H1 (cell line): ENCODE results near the gene MYL6. TPM values are rescaled to one million over a fixed set of nuclear protein-coding genes. Genes with fewer than 3 reads are reported as not detected.

ENCODE experiments used
- CTCF ChIA-PET: fragments of 300-600 bp; sonication (Branson Sonifier 250); formaldehyde crosslinking; loops from one replicate; lab custom pipeline; 2021; ENCODE audit not compliant: partially characterized antibody; lab: Charles Lee
- POLR2A ChIA-PET: fragments of 300-600 bp; sonication (Branson Sonifier 250); formaldehyde crosslinking; loops from one replicate; lab custom pipeline; 2021; ENCODE audit warnings: inconsistent platforms; ENCODE audit not compliant: partially characterized antibody; lab: Charles Lee
- DNase-seq, 2 experiments: peaks; one replicate each; pipeline versions ENCODE4 v3.0.0 to v3.0.0-alpha.2; 2010 to 2022; ENCODE audit warnings: low spot score in 2 of 2, low read depth in 1 of 2, mixed read lengths in 1 of 2
- FAIRE-seq: peaks from 2 replicates; lab custom pipeline; 2011; peaks lifted over from hg19 to GRCh38; lab: Jason Lieb, UNC
- H2AFZ ChIP-seq: 2 replicates; pipeline ENCODE4 v1.8.1; 2012; ENCODE audit warnings: low read length, inconsistent platforms
- H2AK5ac ChIP-seq: 2 replicates; pipeline ENCODE4 v1.6.1; 2013; ENCODE audit warnings: low read depth, low read length
- H2BK120ac ChIP-seq: replicated peaks from 2 replicates; pipeline ENCODE3; 2013; ENCODE audit warnings: low read depth, low read length, inconsistent platforms
- H2BK12ac ChIP-seq: 2 replicates; pipeline ENCODE4 v1.6.1; 2013; ENCODE audit warnings: low read depth, low read length
- H2BK15ac ChIP-seq: 2 replicates; pipeline ENCODE4 v1.6.1; 2013; ENCODE audit warnings: low read length
- H2BK20ac ChIP-seq: 2 replicates; pipeline ENCODE4 v1.6.1; 2013; ENCODE audit warnings: low read length
- H2BK5ac ChIP-seq: 2 replicates; pipeline ENCODE4 v1.6.1; 2013; ENCODE audit warnings: low read depth, low read length
- H3K14ac ChIP-seq: 2 replicates; pipeline ENCODE4 v1.6.1; 2013; ENCODE audit warnings: inconsistent platforms; ENCODE audit not compliant: insufficient read length
- H3K18ac ChIP-seq: 2 replicates; pipeline ENCODE4 v1.6.1; 2013; ENCODE audit warnings: low read length; ENCODE audit errors: extremely low read depth
- H3K23ac ChIP-seq: 2 replicates; pipeline ENCODE4 v1.6.1; 2013; ENCODE audit warnings: inconsistent platforms; ENCODE audit not compliant: insufficient read length
- H3K23me2 ChIP-seq: 2 replicates; pipeline ENCODE4 v1.6.1; 2013; ENCODE audit warnings: low read depth, low read length
- H3K27ac ChIP-seq: 2 replicates; pipeline ENCODE4 v1.6.1; 2011; ENCODE audit warnings: low read depth, low read length, inconsistent platforms
- H3K27me3 ChIP-seq, 4 experiments: replicated peaks in 1 of 4; 1 replicate in 1 of 4; 2 replicates in 3 of 4; pipeline versions ENCODE4 v1.6.1 to v1.8.1; 2011 to 2013; ENCODE audit warnings: low read length in 3 of 4, mild to moderate bottlenecking in 3 of 4, inconsistent platforms in 2 of 4, mixed read lengths in 2 of 4, moderate library complexity in 1 of 4; ENCODE audit not compliant: control insufficient read depth in 3 of 4, insufficient read depth in 3 of 4; ENCODE audit errors: extremely low read depth in 1 of 4
- H3K36me3 ChIP-seq, 4 experiments: 2 replicates each; pipeline versions ENCODE4 v1.6.1 to v1.8.1; 2011 to 2013; ENCODE audit warnings: mild to moderate bottlenecking in 4 of 4, low read length in 3 of 4, moderate library complexity in 2 of 4, control low read depth in 1 of 4, inconsistent platforms in 1 of 4; ENCODE audit not compliant: insufficient read depth in 4 of 4, control insufficient read depth in 2 of 4
- H3K4ac ChIP-seq: replicated peaks from 2 replicates; pipeline ENCODE3; 2013; ENCODE audit warnings: low read length, low read depth, mixed read lengths, inconsistent platforms; ENCODE audit not compliant: insufficient read length
- H3K4me1 ChIP-seq, 4 experiments: replicated peaks in 1 of 4; 1 replicate in 1 of 4; 2 replicates in 3 of 4; pipeline versions ENCODE4 v1.6.1 to v1.8.1; 2011 to 2013; ENCODE audit warnings: low read length in 3 of 4, inconsistent platforms in 2 of 4, mixed read lengths in 1 of 4; ENCODE audit not compliant: insufficient read depth in 4 of 4, control insufficient read depth in 3 of 4
- H3K4me2 ChIP-seq, 2 experiments: 2 replicates each; pipeline versions ENCODE4 v1.6.1 to v1.8.1; 2011 to 2013; ENCODE audit warnings: low read depth in 2 of 2, low read length in 2 of 2, control low read depth in 1 of 2, inconsistent platforms in 1 of 2, mild to moderate bottlenecking in 1 of 2; ENCODE audit not compliant: insufficient read depth in 1 of 2
- H3K4me3 ChIP-seq, 4 experiments: fragments of 200-600, 300-600 bp in 1 of 4; sonication (generic), shearing (Covaris generic), sonication (Bioruptor Twin) in 1 of 4; 2 replicates each; pipeline versions ENCODE4 v1.5.1 to v1.8.1; 2011 to 2016; ENCODE audit warnings: low read length in 4 of 4, low read depth in 3 of 4, control low read depth in 2 of 4, inconsistent platforms in 2 of 4, mild to moderate bottlenecking in 2 of 4, mixed read lengths in 1 of 4, moderate library complexity in 1 of 4; ENCODE audit not compliant: insufficient read depth in 2 of 4; ENCODE audit errors: extremely low read depth in 1 of 4
- H3K56ac ChIP-seq: replicated peaks from 2 replicates; pipeline ENCODE3; 2013; ENCODE audit warnings: low read depth, mild to moderate bottlenecking, mixed read lengths, low read length, inconsistent platforms; ENCODE audit not compliant: insufficient read length
- H3K79me1 ChIP-seq: 2 replicates; pipeline ENCODE4 v1.6.1; 2013; ENCODE audit warnings: low read depth, low read length, control low read depth
- H3K79me2 ChIP-seq, 2 experiments: 2 replicates each; pipeline versions ENCODE4 v1.6.1 to v1.8.1; 2012 to 2013; ENCODE audit warnings: low read length in 2 of 2, mild to moderate bottlenecking in 2 of 2, inconsistent platforms in 1 of 2; ENCODE audit not compliant: insufficient read depth in 2 of 2, control insufficient read depth in 1 of 2
- H3K9ac ChIP-seq, 4 experiments: replicated peaks in 1 of 4; 1 replicate in 1 of 4; 2 replicates in 3 of 4; pipeline versions ENCODE4 v1.6.1 to v1.8.1; 2011 to 2013; ENCODE audit warnings: low read depth in 3 of 4, low read length in 3 of 4, control low read depth in 2 of 4, mild to moderate bottlenecking in 2 of 4, moderate library complexity in 2 of 4, inconsistent platforms in 1 of 4; ENCODE audit errors: extremely low read depth in 1 of 4
- H3K9me3 ChIP-seq, 2 experiments: 2 replicates each; pipeline versions ENCODE4 v1.6.1 to v1.8.1; 2012 to 2013; ENCODE audit warnings: mild to moderate bottlenecking in 2 of 2, moderate library complexity in 2 of 2, control low read depth in 1 of 2, inconsistent platforms in 1 of 2, low read depth in 1 of 2, low read length in 1 of 2, mixed read lengths in 1 of 2; ENCODE audit not compliant: insufficient read depth in 2 of 2
- H4K20me1 ChIP-seq, 2 experiments: replicated peaks in 1 of 2; 2 replicates each; pipeline versions ENCODE3 to v1.8.1; 2011 to 2013; ENCODE audit warnings: inconsistent platforms in 2 of 2, low read length in 2 of 2, mild to moderate bottlenecking in 1 of 2; ENCODE audit not compliant: insufficient read depth in 2 of 2, control insufficient read depth in 1 of 2
- H4K5ac ChIP-seq: 2 replicates; pipeline ENCODE4 v1.6.1; 2013; ENCODE audit warnings: low read length, low read depth, mixed read lengths, inconsistent platforms; ENCODE audit not compliant: insufficient read length
- H4K8ac ChIP-seq: 2 replicates; pipeline ENCODE4 v1.8.0; 2013; ENCODE audit warnings: mild to moderate bottlenecking, moderate library complexity, low read length, inconsistent platforms; ENCODE audit not compliant: insufficient read depth; ENCODE audit errors: extremely low read depth
- H4K91ac ChIP-seq: replicated peaks from 2 replicates; pipeline ENCODE3; 2013; ENCODE audit warnings: low read length, mixed read lengths, inconsistent platforms; ENCODE audit not compliant: insufficient read length
- KDM4A ChIP-seq: IDR thresholded peaks from one replicate; pipeline ENCODE4 v1.7.1; 2012; ENCODE audit warnings: low read depth, mild to moderate bottlenecking, moderate library complexity, low read length, inconsistent platforms; ENCODE audit not compliant: severe bottlenecking
- POLR2A ChIP-seq, 2 experiments: IDR thresholded peaks; 1 replicate in 1 of 2; 2 replicates in 1 of 2; pipeline ENCODE4 v1.6.1; 2011; ENCODE audit warnings: low read depth in 2 of 2, low read length in 2 of 2, mild to moderate bottlenecking in 2 of 2; ENCODE audit errors: control extremely low read depth in 1 of 2
- SP1 ChIP-seq: IDR thresholded peaks from 2 replicates; pipeline ENCODE4 v1.6.1; 2011; ENCODE audit warnings: low read depth, low read length
- WGBS, 2 experiments: shearing (Covaris generic) in 1 of 2; methylation state at CpG; one replicate each; pipeline versions ENCODE4 v1.1.6 to v1.1.7; 2013 to 2015; ENCODE audit warnings: low lambda C conversion rate in 2 of 2, mixed read lengths in 2 of 2, inconsistent platforms in 1 of 2, low coverage in 1 of 2, missing lambda C conversion rate in 1 of 2; ENCODE audit not compliant: insufficient replicate concordance in 2 of 2, insufficient coverage in 1 of 2, insufficient read length in 1 of 2; ENCODE audit errors: extremely low coverage in 1 of 2, missing lambda C conversion rate in 1 of 2; 5-methylcytosine and 5-hydroxymethylcytosine counted together
- polyA plus RNA-seq, 7 experiments: library from polyadenylated mRNA; depleted of rRNA in 3 of 7; stranded (reverse) in 5 of 7; unstranded in 2 of 7; fragments of >200 nt in 5 of 7; fragments of 200-250 nt in 2 of 7; gene quantifications; 1 replicate in 5 of 7; 2 replicates in 1 of 7; 4 replicates in 1 of 7; pipeline versions ENCODE4 v1.2.1 to v1.2.3, GENCODE V29; 2011 to 2013; ENCODE audit warnings: missing spikeins in 2 of 7, mixed read lengths in 2 of 7
- total RNA-seq: library from RNA; stranded (reverse); fragmentation: NEBNext Ultra II Directional; extraction: Animal tissue kit (Norgen Biotek cat#: 25700); gene quantifications from 2 replicates; pipeline ENCODE4 v1.2.1, GENCODE V29; 2021

Gene MYL6
- total and polyA plus RNA-seq, 2 of the 8 experiments (the other 6 are each of a cell fraction or from before 2014, with no cell fraction given) = 1,130 to 2,279 TPM

DNA sequence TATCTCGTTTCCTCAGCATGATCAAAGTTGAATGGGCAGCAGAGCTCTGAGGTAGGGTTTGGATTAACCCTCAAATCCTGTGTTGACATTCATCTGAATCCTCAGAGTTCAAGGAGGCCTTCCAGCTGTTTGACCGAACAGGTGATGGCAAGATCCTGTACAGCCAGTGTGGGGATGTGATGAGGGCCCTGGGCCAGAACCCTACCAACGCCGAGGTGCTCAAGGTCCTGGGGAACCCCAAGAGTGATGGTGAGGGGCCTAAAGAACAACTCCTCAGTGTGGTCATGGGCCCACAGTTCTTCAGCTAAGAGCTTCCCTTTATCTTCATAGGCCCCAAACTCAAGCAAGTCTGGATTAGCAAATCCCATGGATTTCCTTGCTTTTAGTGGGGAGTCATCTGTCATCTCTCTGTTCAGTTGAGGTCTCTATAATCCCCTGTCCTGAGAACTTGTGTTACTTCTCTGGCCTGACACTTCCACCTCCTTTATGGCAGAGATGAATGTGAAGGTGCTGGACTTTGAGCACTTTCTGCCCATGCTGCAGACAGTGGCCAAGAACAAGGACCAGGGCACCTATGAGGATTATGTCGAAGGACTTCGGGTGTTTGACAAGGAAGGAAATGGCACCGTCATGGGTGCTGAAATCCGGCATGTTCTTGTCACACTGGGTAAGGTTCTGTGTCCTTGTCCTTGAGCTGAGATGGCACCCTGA, 1.5 kb downstream of the MYL6 start:
- WGBS, 2 experiments = 87% methylated on average over 8 of the region's 8 CpGs; no CpG with 5 or more reads in 1 of the 2 experiments
- peaks cover 3 to 25% of the 10 kb centered on the region in 2 experiments for H3K79me2 ChIP-seq
- POLR2A ChIA-PET = interaction anchor here (0.6 to 15.6 kb wide), 29 partner anchors 20 to 474 kb away, joined by 3 to 656 read pairs (median 4); partner anchors contain the start of genes ANKRD52, CNPY2, COQ10A and PA2G4

More for the DNA sequence above, 1.5 kb downstream of the MYL6 start:
- no peak overlapping the region for H2BK12ac ChIP-seq
- H4K20me1 ChIP-seq = peaks cover 11 to 23% of the 10 kb centered on the region in 2 experiments
- H3K4me1 ChIP-seq = peaks cover 3 to 33% (median 20%) of the 10 kb centered on the region in 4 experiments
- peak overlapping the region; percentile 3; the same call in 1 of the 2 replicates for H2BK20ac ChIP-seq
- H3K23ac ChIP-seq = no peak overlapping the region
- no peaks in the 10 kb centered on the region for H3K9me3 ChIP-seq
- no peak overlapping the region for H3K4ac ChIP-seq
- H4K91ac ChIP-seq = no peak overlapping the region
- H3K4me3 ChIP-seq = peak overlapping the region; percentile 63 to 97 (median 93)
- no peak for DNase-seq
- H3K36me3 ChIP-seq = peaks cover 29 to 67% (median 45%) of the 10 kb centered on the region in 4 experiments
- no peak overlapping the region for H2AFZ ChIP-seq
- no peak overlapping the region for H3K14ac ChIP-seq
- H3K9ac ChIP-seq = peak overlapping the region in 3 of 4 experiments; percentile 92 to 99 (median 97); a peak in 6 of 7 replicates
- H3K18ac ChIP-seq = no peak overlapping the region
- H3K56ac ChIP-seq = no peak overlapping the region
- no peak overlapping the region for H4K8ac ChIP-seq
- H3K79me1 ChIP-seq = peaks cover 5% of the 10 kb centered on the region; the same call in 1 of the 2 replicates
- H2AK5ac ChIP-seq = peak overlapping the region; percentile 25; the same call in 1 of the 2 replicates
- H3K4me2 ChIP-seq = peak overlapping the region; percentile 77 to 92
- H3K27me3 ChIP-seq = no peaks in the 10 kb centered on the region
- H4K5ac ChIP-seq = no peak overlapping the region
- H3K23me2 ChIP-seq = peaks cover 19% of the 10 kb centered on the region
- CTCF ChIA-PET = interaction anchor here (0.7 to 6.8 kb wide), 9 partner anchors 9 to 40 kb away, joined by 3 to 47 read pairs (median 5); partner anchors contain the start of genes SMARCC2 and ZC3H10
- peak overlapping the region; percentile 93; the same call in 1 of the 2 replicates for H2BK5ac ChIP-seq
- no peak for FAIRE-seq
- no peak overlapping the region for H2BK15ac ChIP-seq
- peak overlapping the region; percentile 99; the same call in 1 of the 2 replicates for H3K27ac ChIP-seq
- H2BK120ac ChIP-seq = no peak overlapping the region
- TF ChIP-seq SP1 (0 out of 2 replicates have a peak, but pooled peaks have one; percentile 49), KDM4A (no peak), POLR2A (IDR thresholded peaks at IDR 0.05; ENCODE audit: control extremely low read depth in 1 of 2, low read depth in 2 of 2, low read length in 2 of 2) (peak in 1 of 2 experiments; percentile 46; a peak in 1 of 3 replicates)
